Breast epithelium (tissue), 4 donors: Measurements from ENCODE around the gene KLK14. TPM values are rescaled to one million over a fixed set of nuclear protein-coding genes. Genes with fewer than 3 reads are reported as not detected.

ENCODE experiments used
- DNase-seq, 2 donors: peaks; one replicate each; pipeline ENCODE4 v3.0.0-alpha.2; 2019; ENCODE audit warnings: low spot score in 2 of 2
- H3K27ac ChIP-seq, 2 donors: fragments of 200-600 bp; sonication (generic) in 1 of 2; one replicate each; pipeline ENCODE4 v1.5.1; 2016 to 2019; ENCODE audit warnings: mild to moderate bottlenecking in 1 of 2
- H3K27me3 ChIP-seq, 2 donors: fragments of 200-600 bp; sonication (generic) in 1 of 2; one replicate each; pipeline versions ENCODE4 v1.5.1 to v1.6.0; 2017 to 2019; ENCODE audit warnings: control low read depth in 1 of 2, mild to moderate bottlenecking in 1 of 2
- H3K36me3 ChIP-seq: fragments of 200-600 bp; one replicate; pipeline ENCODE4 v1.5.1; 2019
- H3K4me1 ChIP-seq, 2 donors: fragments of 200-600 bp; sonication (generic); one replicate each; pipeline ENCODE4 v1.5.1; 2016 to 2019; ENCODE audit warnings: control low read depth in 1 of 2
- H3K4me3 ChIP-seq, 3 donors: fragments of 200-600 bp; sonication (generic); 1 replicate in 2 of 3; 2 replicates in 1 of 3; pipeline ENCODE4 v1.5.1; 2016 to 2019; ENCODE audit warnings: mild to moderate bottlenecking in 3 of 3, moderate library complexity in 2 of 3
- H3K9me3 ChIP-seq, 2 donors: fragments of 200-600 bp; sonication (generic) in 1 of 2; one replicate each; pipeline ENCODE4 v1.5.1; 2016 to 2019; ENCODE audit warnings: control low read depth in 1 of 2
- CTCF ChIP-seq, 3 donors: fragments of 450-650 bp; IDR thresholded peaks; one replicate each; pipeline ENCODE4 v1.5.1; 2016 to 2017; ENCODE audit warnings: antibody characterized with exemption in 3 of 3, mild to moderate bottlenecking in 3 of 3, moderate library complexity in 3 of 3
- POLR2A ChIP-seq: fragments of 450-650 bp; IDR thresholded peaks from one replicate; pipeline ENCODE4 v1.6.1; 2016; ENCODE audit warnings: antibody characterized with exemption, mild to moderate bottlenecking, moderate library complexity
- POLR2AphosphoS5 ChIP-seq, 3 donors: sonication (generic); formaldehyde crosslinking; IDR thresholded peaks; one replicate each; pipeline ENCODE4 v1.6.1; 2017; ENCODE audit warnings: antibody characterized with exemption in 3 of 3
- intact Hi-C: fragments of 100-400 bp; cut with DNase I; formaldehyde crosslinking; loops from one replicate; pipeline ENCODE4 v1.15.1; 2023; ENCODE audit warnings: low total_unique reads
- total RNA-seq, 3 donors: library from RNA; depleted of rRNA; stranded (reverse); fragments of >200 nt; gene quantifications; one replicate each; pipeline ENCODE4 v1.1.0, GENCODE V29; 2016

KLK14 gene
- total RNA-seq, 3 donors from 2014 or later = 0.98 TPM; not detected in 2

GRCh38 chr19:51044327-51044726 lies 38.4 kb downstream of the KLK14 start:
- H3K9me3 ChIP-seq = no peaks in the 10 kb centered on the region
- H3K4me1 ChIP-seq = no peaks in the 10 kb centered on the region
- no peaks in the 10 kb centered on the region for H3K36me3 ChIP-seq
- no peak for TF ChIP-seq POLR2A
- no peak for TF ChIP-seq POLR2AphosphoS5 (IDR thresholded peaks at IDR 0.05)
- TF ChIP-seq CTCF (IDR thresholded peaks at IDR 0.05) = no peak
- H3K27me3 ChIP-seq = no peaks in the 10 kb centered on the region
- H3K27ac ChIP-seq = peak overlapping the region in 1 of 2 donors; percentile 48
- DNase-seq = peak in 1 of 2 donors; percentile 48
- intact Hi-C loops = no loop called here
- no peak overlapping the region for H3K4me3 ChIP-seq

GRCh38 chr19:51043497-51043896 lies 39.2 kb downstream of the KLK14 start:
- H3K4me3 ChIP-seq = no peak overlapping the region
- intact Hi-C loops = no loop called here
- H3K36me3 ChIP-seq = no peaks in the 10 kb centered on the region
- no peak overlapping the region for H3K27ac ChIP-seq
- no peak for TF ChIP-seq POLR2AphosphoS5 (IDR thresholded peaks at IDR 0.05)
- no peaks in the 10 kb centered on the region for H3K4me1 ChIP-seq
- H3K9me3 ChIP-seq = no peaks in the 10 kb centered on the region
- no peaks in the 10 kb centered on the region for H3K27me3 ChIP-seq
- DNase-seq = no peak

GRCh38 chr19:51040151-51040550 lies 42.5 kb downstream of the KLK14 start:
- DNase-seq = no peak
- H3K36me3 ChIP-seq = no peaks in the 10 kb centered on the region
- intact Hi-C loops = no loop called here
- H3K4me3 ChIP-seq = no peak overlapping the region
- H3K27me3 ChIP-seq = no peaks in the 10 kb centered on the region
- no peaks in the 10 kb centered on the region for H3K9me3 ChIP-seq
- no peaks in the 10 kb centered on the region for H3K4me1 ChIP-seq
- H3K27ac ChIP-seq = no peak overlapping the region
- TF ChIP-seq POLR2AphosphoS5 (IDR thresholded peaks at IDR 0.05) = no peak
- no peak for TF ChIP-seq CTCF (IDR thresholded peaks at IDR 0.05)
- TF ChIP-seq POLR2A = no peak

- H3K4me1 ChIP-seq = no peaks in the 10 kb centered on the region
- H3K36me3 ChIP-seq = no peaks in the 10 kb centered on the region
- TF ChIP-seq CTCF (IDR thresholded peaks at IDR 0.05) (no peak), POLR2AphosphoS5 (IDR thresholded peaks at IDR 0.05) (no peak)
- H3K4me3 ChIP-seq = no peak overlapping the region
- intact Hi-C loops = no loop called here
- H3K27ac ChIP-seq = no peak overlapping the region
- H3K9me3 ChIP-seq = no peaks in the 10 kb centered on the region
- DNase-seq = no peak
- no peaks in the 10 kb centered on the region for H3K27me3 ChIP-seq
Observed at GRCh38 chr19:51036519-51036918, 46.2 kb downstream of the KLK14 start.

- intact Hi-C loops = no loop called here
- H3K9me3 ChIP-seq = no peaks in the 10 kb centered on the region
- no peak for TF ChIP-seq POLR2A
- TF ChIP-seq POLR2AphosphoS5 (IDR thresholded peaks at IDR 0.05) = no peak
- TF ChIP-seq CTCF (IDR thresholded peaks at IDR 0.05) = no peak
- no peak within 1 kb of the TSS for H3K27ac ChIP-seq
- DNase-seq = no peak
- H3K4me3 ChIP-seq = no peak within 1 kb of the TSS
- H3K4me1 ChIP-seq = no peaks in the 10 kb centered on the region
- no peaks in the 10 kb centered on the region for H3K36me3 ChIP-seq
- no peaks in the 10 kb centered on the region for H3K27me3 ChIP-seq
Observed at GRCh38 chr19:51034704-51035103, 48.0 kb downstream of the KLK14 start, which contains the start of gene KLK12. KLK12 (minus strand) TSS chr19:51035002; CDS start chr19:51034621, 381 bp downstream.

GRCh38 chr19:51031880-51032225 lies 50.8 kb downstream of the KLK14 start:
- peaks cover 0 to 6% of the 10 kb centered on the region in 2 donors for H3K27me3 ChIP-seq
- TF ChIP-seq CTCF (IDR thresholded peaks at IDR 0.05) = no peak
- TF ChIP-seq POLR2AphosphoS5 (IDR thresholded peaks at IDR 0.05) = no peak
- no peak for TF ChIP-seq POLR2A
- no peak overlapping the region for H3K4me3 ChIP-seq
- no peaks in the 10 kb centered on the region for H3K36me3 ChIP-seq
- no peak for DNase-seq
- H3K27ac ChIP-seq = no peak overlapping the region
- H3K4me1 ChIP-seq = no peaks in the 10 kb centered on the region
- intact Hi-C loops = no loop called here
- H3K9me3 ChIP-seq = no peaks in the 10 kb centered on the region
